ENCODE results near the gene KRTAP5-9. TPM values are rescaled to one million over a fixed set of nuclear protein-coding genes. Genes with fewer than 3 reads are reported as not detected.

KRTAP5-9 gene
- total and polyA plus RNA-seq, 10 of the 15 experiments (the other 5 are each of a cell fraction or from before 2014, with no cell fraction given) = 0.06 to 0.38 (median 0.19) TPM; not detected in 4

DNA sequence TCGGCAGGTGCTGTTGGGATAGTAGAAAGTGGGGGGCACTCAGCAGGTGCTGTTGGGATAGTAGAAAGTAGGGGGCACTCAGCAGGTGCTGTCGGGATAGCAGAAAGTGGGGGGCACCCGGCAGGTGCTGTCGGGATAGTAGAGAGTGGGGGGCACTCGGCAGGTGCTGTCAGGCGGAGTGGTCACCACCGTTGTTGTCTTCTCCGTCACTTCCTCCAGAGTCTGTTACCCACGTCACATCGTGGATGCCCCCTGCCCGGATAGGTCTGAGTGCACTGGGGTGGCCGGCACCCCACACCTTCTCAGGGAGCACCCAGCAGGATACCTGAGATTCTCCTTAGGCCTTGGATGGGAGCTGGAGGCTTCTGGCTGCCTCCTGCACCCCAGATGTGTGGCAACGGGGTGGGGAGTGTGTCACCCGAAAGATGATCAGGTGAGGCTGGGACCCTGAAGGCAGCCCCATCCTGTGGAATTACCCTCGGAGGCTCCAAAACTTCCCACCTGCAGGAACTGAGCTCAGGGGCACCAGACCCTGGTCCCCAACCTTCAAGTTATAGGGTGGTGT, 45.3 kb upstream of the KRTAP5-9 start:
- DNase-seq (ENCODE audit: low read depth, low spot score) = no peak

More for the DNA sequence above, 45.3 kb upstream of the KRTAP5-9 start:
- Histone ChIP-seq H3K4me2 (ENCODE audit: control insufficient read depth, insufficient read depth) (no peak overlapping the region), H3K4me3 (no peak overlapping the region), H3K79me2 (ENCODE audit: control insufficient read depth, insufficient read depth, low read length) (no peaks in the 10 kb centered on the region), H3K9ac (ENCODE audit: control insufficient read depth, insufficient read depth, low read length) (no peak overlapping the region), H3K27ac (ENCODE audit: control insufficient read depth, insufficient read depth) (no peak overlapping the region), H3K36me3 (ENCODE audit: control insufficient read depth in 2 of 2, insufficient read depth in 2 of 2, low read length in 1 of 2) (peaks cover 5 to 11% of the 10 kb centered on the region in 2 experiments; a peak in 3 of 4 replicates), H3K4me1 (ENCODE audit: control insufficient read depth, insufficient read depth, low read length) (0 out of 2 replicates have a peak, but pooled peaks cover 2% of the 10 kb centered on the region), H3K9me3 (replicated peaks; ENCODE audit: control insufficient read depth, insufficient read depth, low read length) (no peaks in the 10 kb centered on the region; the same call in 2 of the 3 replicates), H2AFZ (ENCODE audit: control insufficient read depth, low read depth, low read length) (no peak overlapping the region), H4K20me1 (ENCODE audit: control insufficient read depth, insufficient read depth) (no peaks in the 10 kb centered on the region), H3K27me3 (replicated peaks in 1 of 2; ENCODE audit: control insufficient read depth in 2 of 2, insufficient read depth in 2 of 2, low read length in 1 of 2) (no peaks in the 10 kb centered on the region)
- TF ChIP-seq, protein P1, sequence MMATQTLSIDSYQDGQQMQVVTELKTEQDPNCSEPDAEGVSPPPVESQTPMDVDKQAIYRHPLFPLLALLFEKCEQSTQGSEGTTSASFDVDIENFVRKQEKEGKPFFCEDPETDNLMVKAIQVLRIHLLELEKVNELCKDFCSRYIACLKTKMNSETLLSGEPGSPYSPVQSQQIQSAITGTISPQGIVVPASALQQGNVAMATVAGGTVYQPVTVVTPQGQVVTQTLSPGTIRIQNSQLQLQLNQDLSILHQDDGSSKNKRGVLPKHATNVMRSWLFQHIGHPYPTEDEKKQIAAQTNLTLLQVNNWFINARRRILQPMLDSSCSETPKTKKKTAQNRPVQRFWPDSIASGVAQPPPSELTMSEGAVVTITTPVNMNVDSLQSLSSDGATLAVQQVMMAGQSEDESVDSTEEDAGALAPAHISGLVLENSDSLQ (IDR thresholded peaks at IDR 0.05) = no peak
- TF ChIP-seq SRF (IDR thresholded peaks at IDR 0.05; ENCODE audit: low read depth in 2 of 2, low read length in 2 of 2) = no peak
- no peak for TF ChIP-seq CEBPB (IDR thresholded peaks at IDR 0.05; ENCODE audit: borderline replicate concordance in 1 of 2, low read depth in 2 of 2, low read length in 2 of 2)
- TF ChIP-seq, protein P2, sequence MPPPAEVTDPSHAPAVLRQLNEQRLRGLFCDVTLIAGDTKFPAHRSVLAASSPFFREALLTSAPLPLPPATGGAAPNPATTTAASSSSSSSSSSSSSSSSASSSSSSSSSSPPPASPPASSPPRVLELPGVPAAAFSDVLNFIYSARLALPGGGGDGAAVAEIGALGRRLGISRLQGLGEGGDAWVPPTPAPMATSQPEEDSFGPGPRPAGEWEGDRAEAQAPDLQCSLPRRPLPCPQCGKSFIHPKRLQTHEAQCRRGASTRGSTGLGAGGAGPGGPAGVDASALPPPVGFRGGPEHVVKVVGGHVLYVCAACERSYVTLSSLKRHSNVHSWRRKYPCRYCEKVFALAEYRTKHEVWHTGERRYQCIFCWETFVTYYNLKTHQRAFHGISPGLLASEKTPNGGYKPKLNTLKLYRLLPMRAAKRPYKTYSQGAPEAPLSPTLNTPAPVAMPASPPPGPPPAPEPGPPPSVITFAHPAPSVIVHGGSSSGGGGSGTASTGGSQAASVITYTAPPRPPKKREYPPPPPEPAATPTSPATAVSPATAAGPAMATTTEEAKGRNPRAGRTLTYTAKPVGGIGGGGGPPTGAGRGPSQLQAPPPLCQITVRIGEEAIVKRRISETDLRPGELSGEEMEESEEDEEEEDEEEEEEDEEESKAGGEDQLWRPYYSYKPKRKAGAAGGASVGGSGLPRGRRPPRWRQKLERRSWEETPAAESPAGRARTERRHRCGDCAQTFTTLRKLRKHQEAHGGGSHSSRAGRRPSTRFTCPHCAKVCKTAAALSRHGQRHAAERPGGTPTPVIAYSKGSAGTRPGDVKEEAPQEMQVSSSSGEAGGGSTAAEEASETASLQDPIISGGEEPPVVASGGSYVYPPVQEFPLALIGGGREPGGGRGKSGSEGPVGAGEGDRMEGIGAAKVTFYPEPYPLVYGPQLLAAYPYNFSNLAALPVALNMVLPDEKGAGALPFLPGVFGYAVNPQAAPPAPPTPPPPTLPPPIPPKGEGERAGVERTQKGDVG (CRISPR knock-in tag; IDR thresholded peaks at IDR 0.05) = no peak
- no peak for TF ChIP-seq CREM (IDR thresholded peaks at IDR 0.05; ENCODE audit: low read depth)
- TF ChIP-seq KAT2A (conservative IDR thresholded peaks at IDR 0.05; ENCODE audit: control insufficient read depth, low read depth, low read length) = no peak
- TF ChIP-seq RAD51 (IDR thresholded peaks at IDR 0.05) = no peak
- ChIA-PET POLR2A (no interaction called here), SMC1A (ENCODE audit: uncharacterized antibody, unreplicated experiment) (no interaction called here), RAD21 (ENCODE audit: unreplicated experiment) (no interaction called here), CTCF (no interaction called here)
- ATAC-seq (no peak), FAIRE-seq (no peak)
- intact Hi-C loops (cut with micrococcal nuclease; ENCODE audit: unreplicated experiment) = no loop called here
- in situ Hi-C loops (cut with MboI) = no loop called here
- 94% methylated on average over 11 of the region's 15 CpGs for WGBS (ENCODE audit: insufficient coverage, insufficient replicate concordance, low lambda C conversion rate, missing lambda C conversion rate)
- BruUV-seq (replicated peaks) = no TSS peak

Measured in GM12878 (cell line).